Glutamatergic neuron (in vitro differentiated cells): ENCODE measurements around the gene MXD4. TPM values are rescaled to one million over a fixed set of nuclear protein-coding genes. Genes with fewer than 3 reads are reported as not detected.
A peak's percentile ranks its signal among the peaks of the same experiment; 100 is the strongest.

Experiments
- DNase-seq: peaks from one replicate; pipeline ENCODE4 v3.0.0; 2022
- H3K27ac Mint-ChIP-seq: one replicate; pipeline ENCODE4 v1.8.0; 2020; ENCODE audit warnings: mild to moderate bottlenecking, mixed read lengths, inconsistent platforms; ENCODE audit not compliant: unreplicated experiment
- H3K27me3 Mint-ChIP-seq: one replicate; pipeline ENCODE4 v1.8.0; 2020; ENCODE audit warnings: mild to moderate bottlenecking, moderate library complexity, mixed read lengths, inconsistent platforms; ENCODE audit not compliant: unreplicated experiment
- H3K36me3 Mint-ChIP-seq: one replicate; pipeline ENCODE4 v1.8.0; 2020; ENCODE audit warnings: mild to moderate bottlenecking, mixed read lengths, inconsistent platforms; ENCODE audit not compliant: unreplicated experiment
- H3K4me1 Mint-ChIP-seq: one replicate; pipeline ENCODE4 v1.8.0; 2020; ENCODE audit warnings: mild to moderate bottlenecking, low read depth, mixed read lengths, inconsistent platforms; ENCODE audit not compliant: unreplicated experiment
- H3K4me3 Mint-ChIP-seq: one replicate; pipeline ENCODE4 v1.8.0; 2020; ENCODE audit warnings: mild to moderate bottlenecking, mixed read lengths, inconsistent platforms; ENCODE audit not compliant: unreplicated experiment
- H3K9me3 Mint-ChIP-seq: one replicate; pipeline ENCODE4 v1.8.0; 2020; ENCODE audit warnings: mild to moderate bottlenecking, moderate library complexity, mixed read lengths, inconsistent platforms; ENCODE audit not compliant: unreplicated experiment
- CTCF ChIP-seq: fragments of 200-600 bp; sonication (generic); IDR thresholded peaks from one replicate; pipeline ENCODE4 v1.5.0; 2021; ENCODE audit not compliant: partially characterized antibody, unreplicated experiment
- total RNA-seq: library from RNA; stranded (reverse); fragmentation: NEBNext Ultra II Directional; extraction: Animal tissue kit (Norgen Biotek cat#: 25700); gene quantifications from one replicate; pipeline ENCODE4 v1.2.1, GENCODE V29; 2021; ENCODE audit not compliant: unreplicated experiment

Gene MXD4
- total RNA-seq, 1 donor from 2014 or later, result 143 TPM

GRCh38 chr4:2243681-2244380 lies 18.1 kb downstream of the MXD4 start:
- Mint-ChIP-seq H3K4me1 (peaks cover 18% of the 10 kb centered on the region), H3K27ac (peak overlapping the region; percentile 5), H3K9me3 (peaks cover 10% of the 10 kb centered on the region), H3K4me3 (peak overlapping the region; percentile 5), H3K36me3 (no peaks in the 10 kb centered on the region), H3K27me3 (no peaks in the 10 kb centered on the region)
- DNase-seq, result peak; percentile 69
- no peak for TF ChIP-seq CTCF

GRCh38 chr4:2241410-2242353 lies 20.2 kb downstream of the MXD4 start, which contains the start of the genes HAUS3 and POLN:
HAUS3 (minus strand) TSS chr4:2242121; CDS start chr4:2240946, 1,175 bp downstream.
POLN (minus strand) TSS chr4:2242121; CDS start chr4:2229231, 12,890 bp downstream.
- peaks cover 10% of the 10 kb centered on the region for H3K9me3 Mint-ChIP-seq
- H3K4me1 Mint-ChIP-seq, result peaks cover 21% of the 10 kb centered on the region
- no peaks in the 10 kb centered on the region for H3K36me3 Mint-ChIP-seq
- H3K4me3 Mint-ChIP-seq, result peak within 1 kb of the TSS; percentile 87
- H3K27ac Mint-ChIP-seq, result peak within 1 kb of the TSS; percentile 43
- peak; percentile 99 for DNase-seq
- no peaks in the 10 kb centered on the region for H3K27me3 Mint-ChIP-seq
- no peak for TF ChIP-seq CTCF

GRCh38 chr4:2241003-2241402 lies 20.9 kb downstream of the MXD4 start:
- H3K4me1 Mint-ChIP-seq, result peaks cover 21% of the 10 kb centered on the region

GRCh38 chr4:2236944-2237666 lies 24.8 kb downstream of the MXD4 start:
- Mint-ChIP-seq H3K4me3 (no peak overlapping the region), H3K27ac (no peak overlapping the region), H3K36me3 (no peaks in the 10 kb centered on the region), H3K4me1 (peaks cover 16% of the 10 kb centered on the region), H3K27me3 (no peaks in the 10 kb centered on the region), H3K9me3 (no peaks in the 10 kb centered on the region)
- TF ChIP-seq CTCF, result no peak
- DNase-seq, result no peak

More at GRCh38 chr4:2241003-2241402, 20.9 kb downstream of the MXD4 start:
- Mint-ChIP-seq H3K27ac (peak overlapping the region; percentile 35), H3K9me3 (peaks cover 10% of the 10 kb centered on the region), H3K4me3 (peak overlapping the region; percentile 87), H3K36me3 (no peaks in the 10 kb centered on the region), H3K27me3 (no peaks in the 10 kb centered on the region)
- DNase-seq, result no peak
- TF ChIP-seq CTCF, result no peak
